GM12878 (cell line): Measurements from ENCODE around the gene HOXD1. TPM values are rescaled to one million over a fixed set of nuclear protein-coding genes. Genes with fewer than 3 reads are reported as not detected.

ENCODE experiments used
- ATAC-seq: fragments of 200-7000 bp; cut with Tn5 transposase; 3 replicates; pipeline ENCODE4 v1.9.1; 2020; ENCODE audit warnings: mild to moderate bottlenecking, moderate library complexity
- BruUV-seq: library from RNA; stranded (reverse); fragments of 400-500 nt; replicated peaks from 2 replicates; lab custom pipeline; 2021; lab: Mats Ljungman, UMichigan
- CTCF ChIA-PET: fragments of 300-600 bp; sonication (Branson Sonifier 250); formaldehyde crosslinking; extraction: SDS; loops from one replicate; lab custom pipeline; 2021; ENCODE audit warnings: inconsistent platforms; lab: Yijun Ruan, JAX
- POLR2A ChIA-PET: fragments of 350-600 bp; formaldehyde crosslinking; extraction: SDS; loops from one replicate; lab custom pipeline; 2021; ENCODE audit warnings: inconsistent platforms; lab: Charles Lee
- RAD21 ChIA-PET: fragments of 300-600 bp; sonication (Branson Sonifier 250); formaldehyde crosslinking; loops from one replicate; lab custom pipeline; 2023; ENCODE audit warnings: antibody characterized with exemption; ENCODE audit not compliant: unreplicated experiment; lab: Charles Lee
- SMC1A ChIA-PET: fragments of 300-600 bp; sonication (Branson Sonifier 250); formaldehyde crosslinking; loops from one replicate; lab custom pipeline; 2023; ENCODE audit not compliant: unreplicated experiment, uncharacterized antibody; lab: Charles Lee
- DNase-seq: peaks from one replicate; pipeline ENCODE4 v3.0.0-alpha.2; 2011; ENCODE audit warnings: low read depth, low spot score
- FAIRE-seq: peaks from 3 replicates; lab custom pipeline; 2011; peaks lifted over from hg19 to GRCh38; lab: Jason Lieb, UNC
- H2AFZ ChIP-seq: 2 replicates; pipeline ENCODE4 v1.6.0; 2011; ENCODE audit warnings: low read depth, low read length, control low read depth; ENCODE audit not compliant: control insufficient read depth
- H3K27ac ChIP-seq: 2 replicates; pipeline ENCODE4 v1.5.1; 2011; ENCODE audit warnings: control low read depth; ENCODE audit not compliant: control insufficient read depth, insufficient read depth
- H3K27me3 ChIP-seq, 2 experiments: replicated peaks in 1 of 2; 2 replicates each; pipeline versions ENCODE4 v1.6.0 to v1.6.1; 2011; ENCODE audit warnings: low read length in 1 of 2; ENCODE audit not compliant: control insufficient read depth in 2 of 2, insufficient read depth in 2 of 2
- H3K36me3 ChIP-seq, 2 experiments: 2 replicates each; pipeline ENCODE4 v1.5.1; 2011; ENCODE audit warnings: low read length in 1 of 2; ENCODE audit not compliant: control insufficient read depth in 2 of 2, insufficient read depth in 2 of 2
- H3K4me1 ChIP-seq: 2 replicates; pipeline ENCODE4 v1.6.1; 2011; ENCODE audit warnings: mild to moderate bottlenecking, low read length, moderate library complexity, mixed read lengths; ENCODE audit not compliant: control insufficient read depth, insufficient read depth
- H3K4me2 ChIP-seq: 2 replicates; pipeline ENCODE4 v1.6.0; 2011; ENCODE audit warnings: control low read depth; ENCODE audit not compliant: control insufficient read depth, insufficient read depth
- H3K4me3 ChIP-seq: fragments of 200-600 bp; sonication (generic); 2 replicates; pipeline ENCODE4 v1.5.1; 2016
- H3K79me2 ChIP-seq: 2 replicates; pipeline ENCODE4 v1.6.0; 2011; ENCODE audit warnings: low read length; ENCODE audit not compliant: control insufficient read depth, insufficient read depth
- H3K9ac ChIP-seq: 2 replicates; pipeline ENCODE4 v1.8.0; 2011; ENCODE audit warnings: low read length, control low read depth, mixed read lengths; ENCODE audit not compliant: control insufficient read depth, insufficient read depth
- H3K9me3 ChIP-seq: replicated peaks from 3 replicates; pipeline ENCODE4 v1.5.1; 2011; ENCODE audit warnings: mild to moderate bottlenecking, low read length; ENCODE audit not compliant: control insufficient read depth, insufficient read depth
- H4K20me1 ChIP-seq: 2 replicates; pipeline ENCODE4 v1.6.0; 2011; ENCODE audit not compliant: control insufficient read depth, insufficient read depth
- FOXM1 ChIP-seq: IDR thresholded peaks from 2 replicates; pipeline ENCODE4 v1.6.1; 2012; ENCODE audit warnings: low read depth, mild to moderate bottlenecking, inconsistent platforms, low read length, moderate library complexity
- SIX5 ChIP-seq: IDR thresholded peaks from 2 replicates; pipeline ENCODE4 v1.6.1; 2011; ENCODE audit warnings: mild to moderate bottlenecking, low read depth, low read length, moderate library complexity; ENCODE audit not compliant: severe bottlenecking
- SKIL ChIP-seq: fragments of 450-650 bp; IDR thresholded peaks from 2 replicates; pipeline ENCODE4 v1.6.1; 2017; ENCODE audit warnings: mild to moderate bottlenecking, low read depth, inconsistent platforms; ENCODE audit not compliant: poor library complexity, severe bottlenecking
- SREBF2 ChIP-seq: IDR thresholded peaks from 2 replicates; pipeline ENCODE4 v1.6.1; 2012; ENCODE audit warnings: mild to moderate bottlenecking, low read length
- STAT1 ChIP-seq: fragments of 450-650 bp; conservative IDR thresholded peaks from 2 replicates; pipeline ENCODE4 v1.6.1; 2014; ENCODE audit warnings: antibody characterized with exemption, mild to moderate bottlenecking
- ZBTB4 ChIP-seq: fragments of 450-650 bp; formaldehyde crosslinking; IDR thresholded peaks from 2 replicates; pipeline ENCODE4 v1.4.0; 2022; ENCODE audit warnings: mild to moderate bottlenecking, moderate library complexity
- whole genome bisulfite sequencing: methylation state at CpG from one replicate; pipeline ENCODE4 v1.1.6; 2016; ENCODE audit warnings: low lambda C conversion rate; ENCODE audit not compliant: insufficient replicate concordance, insufficient coverage; ENCODE audit errors: missing lambda C conversion rate; 5-methylcytosine and 5-hydroxymethylcytosine counted together
- in situ Hi-C: fragments of 300-500 bp; cut with MboI; formaldehyde crosslinking; loops from 9 replicates; pipeline ENCODE4 v1.14.3; 2018; ENCODE audit warnings: mixed read lengths
- intact Hi-C: fragments of 100-400 bp; cut with micrococcal nuclease; formaldehyde crosslinking; loops from one replicate; pipeline ENCODE4 v1.14.2; 2022; ENCODE audit not compliant: unreplicated experiment
- polyA plus RNA-seq, 11 experiments: library from polyadenylated mRNA; depleted of rRNA in 4 of 11; unstranded in 6 of 11; stranded (reverse) in 5 of 11; fragments of >200 nt; fragmentation: Nextera tagmentation in 4 of 11; fragmentation: Illumina TruSeq in 1 of 11; extraction: Ambion mirVana in 4 of 11; extraction: Trizol in 1 of 11; gene quantifications; 1 replicate in 1 of 11; 2 replicates in 10 of 11; pipeline versions ENCODE4 v1.2.1 to v1.2.3, GENCODE V29; 2011 to 2016; ENCODE audit warnings: inconsistent platforms in 2 of 11, missing spikeins in 2 of 11, low read depth in 1 of 11
- total RNA-seq, 4 experiments: library from RNA; depleted of rRNA in 3 of 4; stranded (reverse); fragments of >200 nt in 3 of 4; fragmentation: Illumina TruSeq in 1 of 4; extraction: Trizol in 1 of 4; gene quantifications; 2 replicates each; pipeline versions ENCODE4 v1.2.1 to v1.2.3, GENCODE V29; 2013 to 2021
- TF ChIP-seq, protein P1 (sequence below), 3 experiments: IDR thresholded peaks in 2 of 3; conservative IDR thresholded peaks in 1 of 3; 2 replicates each; pipeline ENCODE4 v1.5.1; 2011; ENCODE audit warnings: low read depth in 3 of 3, low read length in 3 of 3, mild to moderate bottlenecking in 3 of 3, control low read depth in 2 of 3, moderate library complexity in 2 of 3, inconsistent platforms in 1 of 3, mixed read lengths in 1 of 3; ENCODE audit not compliant: control insufficient read depth in 2 of 3, insufficient read depth in 1 of 3; ENCODE audit errors: extremely low read depth in 1 of 3

The HOXD1 gene
- total and polyA plus RNA-seq, 10 of the 15 experiments (the other 5 are each of a cell fraction or from before 2014, with no cell fraction given), result not detected

GRCh38 chr2:176182671-176183070 is 5.8 kb upstream of the HOXD1 start:
- ChIA-PET CTCF (no interaction called here), SMC1A (interaction anchor here (0.9 kb wide), 1 partner anchor 17 kb away, joined by 3 read pairs; no protein-coding TSS in a partner anchor), RAD21 (no interaction called here), POLR2A (no interaction called here)
- Histone ChIP-seq H3K9me3 (no peaks in the 10 kb centered on the region; the same call in 2 of the 3 replicates), H3K9ac (no peak overlapping the region), H3K4me1 (no peaks in the 10 kb centered on the region), H4K20me1 (no peaks in the 10 kb centered on the region), H3K27me3 (peaks cover 3 to 13% of the 10 kb centered on the region in 2 experiments; a peak in 3 of 4 replicates), H3K27ac (no peak overlapping the region), H3K4me3 (no peak overlapping the region), H3K36me3 (no peaks in the 10 kb centered on the region), H3K4me2 (no peak overlapping the region), H3K79me2 (no peaks in the 10 kb centered on the region), H2AFZ (no peak overlapping the region)
- DNase-seq, result no peak
- TF ChIP-seq SREBF2, result no peak
- TF ChIP-seq STAT1, result no peak
- TF ChIP-seq FOXM1, result no peak
- TF ChIP-seq, protein P1, sequence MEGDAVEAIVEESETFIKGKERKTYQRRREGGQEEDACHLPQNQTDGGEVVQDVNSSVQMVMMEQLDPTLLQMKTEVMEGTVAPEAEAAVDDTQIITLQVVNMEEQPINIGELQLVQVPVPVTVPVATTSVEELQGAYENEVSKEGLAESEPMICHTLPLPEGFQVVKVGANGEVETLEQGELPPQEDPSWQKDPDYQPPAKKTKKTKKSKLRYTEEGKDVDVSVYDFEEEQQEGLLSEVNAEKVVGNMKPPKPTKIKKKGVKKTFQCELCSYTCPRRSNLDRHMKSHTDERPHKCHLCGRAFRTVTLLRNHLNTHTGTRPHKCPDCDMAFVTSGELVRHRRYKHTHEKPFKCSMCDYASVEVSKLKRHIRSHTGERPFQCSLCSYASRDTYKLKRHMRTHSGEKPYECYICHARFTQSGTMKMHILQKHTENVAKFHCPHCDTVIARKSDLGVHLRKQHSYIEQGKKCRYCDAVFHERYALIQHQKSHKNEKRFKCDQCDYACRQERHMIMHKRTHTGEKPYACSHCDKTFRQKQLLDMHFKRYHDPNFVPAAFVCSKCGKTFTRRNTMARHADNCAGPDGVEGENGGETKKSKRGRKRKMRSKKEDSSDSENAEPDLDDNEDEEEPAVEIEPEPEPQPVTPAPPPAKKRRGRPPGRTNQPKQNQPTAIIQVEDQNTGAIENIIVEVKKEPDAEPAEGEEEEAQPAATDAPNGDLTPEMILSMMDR (IDR thresholded peaks at IDR 0.05 in 2 of 3, conservative IDR thresholded peaks at IDR 0.05 in 1 of 3; ENCODE audit: control insufficient read depth in 2 of 3, extremely low read depth in 1 of 3, insufficient read depth in 1 of 3, low read depth in 3 of 3, low read length in 3 of 3), result no peak
- no peak for TF ChIP-seq SIX5
- TF ChIP-seq SKIL, result no peak
- no peak for TF ChIP-seq ZBTB4 (CRISPR knock-in tag)
- BruUV-seq, result no TSS peak
- 27% methylated on average over 3 of the region's 3 CpGs for WGBS
- no peak for FAIRE-seq
- in situ Hi-C loops, result no loop called here
- intact Hi-C loops, result no loop called here
- ATAC-seq, result no peak
